Ishikawa (cell line): ENCODE data around the gene CCDC18.
A peak's percentile ranks its signal among the peaks of the same experiment; 100 is the strongest.

Experiments used
- CEBPB ChIP-seq: IDR thresholded peaks from 2 replicates; pipeline ENCODE4 v1.6.1; 2012
- CREB1 ChIP-seq: IDR thresholded peaks from 2 replicates; pipeline ENCODE4 v1.6.1; 2012; ENCODE audit warnings: low read depth
- EP300 ChIP-seq: IDR thresholded peaks from 2 replicates; pipeline ENCODE4 v1.6.1; 2012; ENCODE audit warnings: borderline replicate concordance
- FOXM1 ChIP-seq: IDR thresholded peaks from 2 replicates; pipeline ENCODE4 v1.6.1; 2012; ENCODE audit warnings: low read depth, borderline replicate concordance
- NFIC ChIP-seq: IDR thresholded peaks from 2 replicates; pipeline ENCODE4 v1.6.1; 2012
- RAD21 ChIP-seq: IDR thresholded peaks from 2 replicates; pipeline ENCODE4 v1.6.1; 2012; ENCODE audit warnings: low read depth
- REST ChIP-seq: IDR thresholded peaks from 2 replicates; pipeline ENCODE4 v1.6.1; 2012; ENCODE audit warnings: low read depth, mild to moderate bottlenecking
- TAF1 ChIP-seq: IDR thresholded peaks from 2 replicates; pipeline ENCODE4 v1.6.1; 2012; ENCODE audit warnings: low read depth, mild to moderate bottlenecking
- TCF12 ChIP-seq: IDR thresholded peaks from 2 replicates; pipeline ENCODE4 v1.6.1; 2012; ENCODE audit warnings: low read depth
- TEAD4 ChIP-seq: IDR thresholded peaks from 2 replicates; pipeline ENCODE4 v1.6.1; 2012
- USF1 ChIP-seq: IDR thresholded peaks from 2 replicates; pipeline ENCODE4 v1.6.1; 2012
- YY1 ChIP-seq: IDR thresholded peaks from 2 replicates; pipeline ENCODE4 v1.6.1; 2012; ENCODE audit warnings: low read depth
- TF ChIP-seq, protein P1 (sequence below): IDR thresholded peaks from 2 replicates; pipeline ENCODE4 v1.6.1; 2012

The CCDC18 gene

DNA sequence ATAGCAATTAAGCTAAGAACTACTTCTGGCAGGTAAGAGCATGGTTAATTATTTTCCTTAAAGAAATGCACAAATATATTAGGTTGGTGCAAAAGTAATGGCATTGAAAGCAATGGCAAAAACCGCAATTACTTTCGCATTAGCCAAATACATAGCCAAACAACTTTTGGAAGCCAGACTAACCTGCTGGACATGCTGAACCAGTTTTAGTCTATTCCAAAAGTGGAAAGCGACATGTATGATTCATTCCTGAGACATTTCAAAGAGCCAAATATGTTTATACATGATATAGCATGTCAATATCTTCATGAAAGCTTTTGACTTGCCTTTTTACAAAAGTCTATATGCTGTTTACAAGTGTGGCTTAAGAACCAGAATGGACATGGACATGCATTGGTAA, 141.8 kb downstream of the CCDC18 start:
- TF ChIP-seq NFIC (peak; percentile 45), TEAD4 (peak; percentile 50; the same call in 1 of the 2 replicates), EP300 (0 out of 2 replicates have a peak, but pooled peaks have one; percentile 21), TCF12 (no peak)

- no peak for TF ChIP-seq TEAD4
Measured at GRCh38 chr1:93323185-93323820, 142.8 kb downstream of the CCDC18 start.

- TF ChIP-seq NFIC: peak; percentile 39
- TF ChIP-seq FOXM1: peak; percentile 53; the same call in 1 of the 2 replicates
- TF ChIP-seq, protein P1, sequence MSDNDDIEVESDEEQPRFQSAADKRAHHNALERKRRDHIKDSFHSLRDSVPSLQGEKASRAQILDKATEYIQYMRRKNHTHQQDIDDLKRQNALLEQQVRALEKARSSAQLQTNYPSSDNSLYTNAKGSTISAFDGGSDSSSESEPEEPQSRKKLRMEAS: no peak
- no peak; the same call in 1 of the 2 replicates for TF ChIP-seq REST
- no peak for TF ChIP-seq TCF12
- no peak for TF ChIP-seq USF1
- no peak for TF ChIP-seq CREB1
- no peak for TF ChIP-seq TAF1
- no peak for TF ChIP-seq CEBPB
- peak; percentile 37; the same call in 1 of the 2 replicates for TF ChIP-seq EP300
- TF ChIP-seq TEAD4: peak; percentile 45
- no peak for TF ChIP-seq YY1
- no peak for TF ChIP-seq RAD21
Measured at GRCh38 chr1:93324486-93325464, 144.3 kb downstream of the CCDC18 start.
